ACC112 (cell line): ENCODE data around the gene NFIA.
A peak's percentile ranks its signal among the peaks of the same experiment; 100 is the strongest.
"Not testable (repeated sequence)": the region's sequence is repeated elsewhere in the genome, so short reads cannot be mapped to it uniquely, and the experiment has no call there.

ENCODE experiments used
- H2AFZ ChIP-seq: fragments of 200-600 bp; sonication (generic); one replicate; pipeline ENCODE4 v1.6.0; 2017; ENCODE audit warnings: antibody characterized with exemption, low read length; ENCODE audit not compliant: unreplicated experiment
- H3K27ac ChIP-seq: fragments of 200-600 bp; sonication (generic); 2 replicates; pipeline ENCODE4 v1.5.1; 2014; ENCODE audit warnings: low read depth, mild to moderate bottlenecking, antibody characterized with exemption, low read length, moderate library complexity
- H3K27me3 ChIP-seq: fragments of 200-600 bp; sonication (generic); 2 replicates; pipeline ENCODE4 v1.6.1; 2014; ENCODE audit warnings: mild to moderate bottlenecking, antibody characterized with exemption, low read length, moderate library complexity, mixed read lengths; ENCODE audit not compliant: insufficient read depth
- H3K36me3 ChIP-seq: fragments of 200-600 bp; sonication (generic); 2 replicates; pipeline ENCODE4 v1.6.1; 2016; ENCODE audit warnings: mild to moderate bottlenecking, antibody characterized with exemption, low read length, moderate library complexity, mixed read lengths; ENCODE audit not compliant: insufficient read depth
- H3K4me1 ChIP-seq: fragments of 200-600 bp; sonication (generic); one replicate; pipeline ENCODE4 v1.6.1; 2016; ENCODE audit warnings: low read length, mixed read lengths; ENCODE audit not compliant: insufficient read depth, unreplicated experiment, control insufficient read depth
- H3K4me3 ChIP-seq: fragments of 200-600 bp; sonication (generic); 2 replicates; pipeline ENCODE4 v1.5.1; 2014; ENCODE audit warnings: mild to moderate bottlenecking, low read depth, low read length
- H3K79me2 ChIP-seq: fragments of 200-600 bp; sonication (generic); one replicate; pipeline ENCODE4 v1.6.0; 2016; ENCODE audit warnings: low read length; ENCODE audit not compliant: control insufficient read depth, unreplicated experiment, insufficient read depth

The NFIA gene

GRCh38 chr1:61453111-61453961 is 371.0 kb downstream of the NFIA start:
- H3K27ac ChIP-seq, result peak overlapping the region; percentile 55

GRCh38 chr1:61455400-61455799 is 373.0 kb downstream of the NFIA start:
- no peaks in the 10 kb centered on the region for H3K27me3 ChIP-seq
- no peaks in the 10 kb centered on the region for H3K79me2 ChIP-seq
- H3K4me3 ChIP-seq, result no peak overlapping the region
- H3K36me3 ChIP-seq, result no peaks in the 10 kb centered on the region
- H2AFZ ChIP-seq, result no peak overlapping the region
- H3K27ac ChIP-seq, result no peak overlapping the region
- peaks cover 10% of the 10 kb centered on the region for H3K4me1 ChIP-seq

More at GRCh38 chr1:61453111-61453961, 371.0 kb downstream of the NFIA start:
- H3K27me3 ChIP-seq, result no peaks in the 10 kb centered on the region
- H3K36me3 ChIP-seq, result no peaks in the 10 kb centered on the region
- H2AFZ ChIP-seq, result peak overlapping the region; percentile 47
- H3K4me1 ChIP-seq, result peaks cover 10% of the 10 kb centered on the region
- H3K4me3 ChIP-seq, result no peak overlapping the region
- H3K79me2 ChIP-seq, result no peaks in the 10 kb centered on the region

GRCh38 chr1:61457526-61458040 is 375.2 kb downstream of the NFIA start:
- H3K4me3 ChIP-seq, result no peak overlapping the region
- H2AFZ ChIP-seq, result no peak overlapping the region
- H3K36me3 ChIP-seq, result no peaks in the 10 kb centered on the region
- H3K4me1 ChIP-seq, result peaks cover 5% of the 10 kb centered on the region
- H3K79me2 ChIP-seq, result no peaks in the 10 kb centered on the region
- H3K27me3 ChIP-seq, result no peaks in the 10 kb centered on the region
- H3K27ac ChIP-seq, result no peak overlapping the region

GRCh38 chr1:61459345-61459744 is 377.0 kb downstream of the NFIA start:
- H3K4me3 ChIP-seq, result no peak overlapping the region
- H2AFZ ChIP-seq, result no peak overlapping the region
- no peaks in the 10 kb centered on the region for H3K4me1 ChIP-seq
- no peaks in the 10 kb centered on the region for H3K27me3 ChIP-seq
- H3K79me2 ChIP-seq, result no peaks in the 10 kb centered on the region
- H3K36me3 ChIP-seq, result no peaks in the 10 kb centered on the region
- H3K27ac ChIP-seq, result no peak overlapping the region

GRCh38 chr1:61460191-61460590 is 377.8 kb downstream of the NFIA start:
- Histone ChIP-seq H3K4me1 (no peaks in the 10 kb centered on the region), H3K79me2 (no peaks in the 10 kb centered on the region), H3K27me3 (no peaks in the 10 kb centered on the region), H3K27ac (no peak overlapping the region), H3K4me3 (no peak overlapping the region), H3K36me3 (no peaks in the 10 kb centered on the region), H2AFZ (no peak overlapping the region)

GRCh38 chr1:61461406-61462384 is 379.3 kb downstream of the NFIA start:
- Histone ChIP-seq H2AFZ (no peak overlapping the region), H3K27ac (no peak overlapping the region), H3K4me3 (no peak overlapping the region), H3K79me2 (no peaks in the 10 kb centered on the region), H3K27me3 (no peaks in the 10 kb centered on the region), H3K4me1 (no peaks in the 10 kb centered on the region), H3K36me3 (no peaks in the 10 kb centered on the region)

- Histone ChIP-seq H2AFZ (no peak overlapping the region), H3K36me3 (no peaks in the 10 kb centered on the region), H3K27me3 (no peaks in the 10 kb centered on the region), H3K79me2 (no peaks in the 10 kb centered on the region), H3K27ac (no peak overlapping the region), H3K4me3 (no peak overlapping the region), H3K4me1 (no peaks in the 10 kb centered on the region)
Observed at GRCh38 chr1:61462628-61463027, 380.3 kb downstream of the NFIA start.

GRCh38 chr1:61463220-61463619 is 380.9 kb downstream of the NFIA start:
- no peaks in the 10 kb centered on the region for H3K4me1 ChIP-seq
- H3K36me3 ChIP-seq, result no peaks in the 10 kb centered on the region
- H3K79me2 ChIP-seq, result no peaks in the 10 kb centered on the region
- H2AFZ ChIP-seq, result no peak overlapping the region
- H3K27ac ChIP-seq, result no peak overlapping the region
- H3K4me3 ChIP-seq, result no peak overlapping the region
- H3K27me3 ChIP-seq, result no peaks in the 10 kb centered on the region

- H3K27ac ChIP-seq, H2AFZ ChIP-seq, H3K4me3 ChIP-seq, H3K4me1 ChIP-seq, H3K27me3 ChIP-seq, H3K79me2 ChIP-seq, H3K36me3 ChIP-seq: not testable (repeated sequence)
Observed at GRCh38 chr1:61467836-61468235, 385.5 kb downstream of the NFIA start.

- no peak overlapping the region for H3K27ac ChIP-seq
Observed at GRCh38 chr1:61469365-61469764, 387.0 kb downstream of the NFIA start.

More at GRCh38 chr1:61469365-61469764, 387.0 kb downstream of the NFIA start:
- H3K4me3 ChIP-seq, result no peak overlapping the region
- H3K4me1 ChIP-seq, result no peaks in the 10 kb centered on the region
- H3K36me3 ChIP-seq, result no peaks in the 10 kb centered on the region
- no peaks in the 10 kb centered on the region for H3K27me3 ChIP-seq
- H3K79me2 ChIP-seq, result no peaks in the 10 kb centered on the region
- H2AFZ ChIP-seq, result no peak overlapping the region
